Mucosa of descending colon (tissue), 3 donors: ENCODE data around the gene ZNF385B. TPM values are rescaled to one million over a fixed set of nuclear protein-coding genes. Genes with fewer than 3 reads are reported as not detected.

Experiments
- ATAC-seq: fragments of 200-7000 bp; cut with Tn5 transposase; one replicate; pipeline ENCODE4 v1.9.1; 2020; ENCODE audit warnings: mild to moderate bottlenecking, moderate library complexity
- DNase-seq, 3 donors: peaks; one replicate each; pipeline ENCODE4 v3.0.0-alpha.2; 2020
- H3K36me3 ChIP-seq: fragments of 200-600 bp; one replicate; pipeline ENCODE4 v1.8.0; 2021; ENCODE audit warnings: low read depth, mild to moderate bottlenecking
- H3K4me1 ChIP-seq: fragments of 200-600 bp; one replicate; pipeline ENCODE4 v1.8.0; 2021; ENCODE audit warnings: low read depth, mild to moderate bottlenecking
- H3K4me3 ChIP-seq: fragments of 200-600 bp; one replicate; pipeline ENCODE4 v1.8.0; 2021; ENCODE audit warnings: mild to moderate bottlenecking
- H3K9me3 ChIP-seq: fragments of 200-600 bp; one replicate; pipeline ENCODE4 v1.8.0; 2021; ENCODE audit warnings: mild to moderate bottlenecking
- CTCF ChIP-seq: fragments of 200-600 bp; IDR thresholded peaks from one replicate; pipeline ENCODE4 v1.8.0; 2022; ENCODE audit warnings: antibody characterized with exemption, mild to moderate bottlenecking
- intact Hi-C, 2 donors: fragments of 100-400 bp; cut with DNase I in 1 of 2; cut with micrococcal nuclease in 1 of 2; formaldehyde crosslinking; loops; one replicate each; pipeline versions ENCODE4 v1.11.0 to v1.11.1; 2022; cut with DNase I, micrococcal nuclease
- total RNA-seq, 3 donors: library from RNA; stranded (reverse); fragmentation: NEBNext Ultra II Directional in 2 of 3; extraction: Animal tissue kit (Norgen Biotek cat#: 25700) in 2 of 3; gene quantifications; one replicate each; pipeline versions ENCODE4 v1.2.1 to v1.2.4, GENCODE V29; 2021 to 2023
- donor health status: DM: no; HTN: no; CAD: no; lungs with moderate emphysema.
- donor health status: DM: no; HTN: no; CAD: no.
- donor health status: DM: no; HTN: yes; CAD: no.

Gene ZNF385B
- total RNA-seq, 3 donors from 2014 or later = 1.2 to 2.2 (median 1.6) TPM

GRCh38 chr2:179437430-179437829, 424.0 kb downstream of the ZNF385B start:
- H3K36me3 ChIP-seq = no peaks in the 10 kb centered on the region
- no peak for TF ChIP-seq CTCF
- ATAC-seq (no peak), DNase-seq (no peak)
- H3K9me3 ChIP-seq = no peaks in the 10 kb centered on the region
- intact Hi-C loops = no loop called here
- no peak overlapping the region for H3K4me3 ChIP-seq
- no peaks in the 10 kb centered on the region for H3K4me1 ChIP-seq

- H3K9me3 ChIP-seq = no peaks in the 10 kb centered on the region
- H3K4me1 ChIP-seq = no peaks in the 10 kb centered on the region
- DNase-seq = no peak
- H3K4me3 ChIP-seq = no peak overlapping the region
- no peak for TF ChIP-seq CTCF
- intact Hi-C loops = no loop called here
- ATAC-seq = no peak
- H3K36me3 ChIP-seq = no peaks in the 10 kb centered on the region
Observed at GRCh38 chr2:179435566-179435965, 425.8 kb downstream of the ZNF385B start.

- no peaks in the 10 kb centered on the region for H3K4me1 ChIP-seq
- no peaks in the 10 kb centered on the region for H3K9me3 ChIP-seq
- no peak for TF ChIP-seq CTCF
- ATAC-seq (no peak), DNase-seq (no peak)
- intact Hi-C loops = no loop called here
- no peak overlapping the region for H3K4me3 ChIP-seq
- no peaks in the 10 kb centered on the region for H3K36me3 ChIP-seq
Observed at GRCh38 chr2:179435000-179435399, 426.4 kb downstream of the ZNF385B start.

GRCh38 chr2:179434357-179434756, 427.1 kb downstream of the ZNF385B start:
- Histone ChIP-seq H3K4me1 (no peaks in the 10 kb centered on the region), H3K4me3 (no peak overlapping the region), H3K36me3 (no peaks in the 10 kb centered on the region), H3K9me3 (no peaks in the 10 kb centered on the region)
- ATAC-seq = no peak
- intact Hi-C loops = no loop called here
- no peak for DNase-seq
- TF ChIP-seq CTCF = no peak

GRCh38 chr2:179432751-179433150, 428.7 kb downstream of the ZNF385B start:
- Histone ChIP-seq H3K36me3 (no peaks in the 10 kb centered on the region), H3K4me1 (no peaks in the 10 kb centered on the region), H3K4me3 (no peak overlapping the region), H3K9me3 (no peaks in the 10 kb centered on the region)
- TF ChIP-seq CTCF = no peak
- intact Hi-C loops = no loop called here
- ATAC-seq (no peak), DNase-seq (no peak)

- intact Hi-C loops = loop anchor here in 1 of 2 donors (10.0 kb wide), 1 partner anchor 315 kb away; no protein-coding TSS in a partner anchor
Observed at GRCh38 chr2:179429597-179429996, 431.8 kb downstream of the ZNF385B start.

More at GRCh38 chr2:179429597-179429996, 431.8 kb downstream of the ZNF385B start:
- Histone ChIP-seq H3K4me1 (no peaks in the 10 kb centered on the region), H3K4me3 (no peak overlapping the region), H3K9me3 (no peaks in the 10 kb centered on the region), H3K36me3 (no peaks in the 10 kb centered on the region)
- DNase-seq = no peak
- no peak for TF ChIP-seq CTCF
- no peak for ATAC-seq
